H1 (cell line): ENCODE results near the gene BCL2L1. TPM values are rescaled to one million over a fixed set of nuclear protein-coding genes. Genes with fewer than 3 reads are reported as not detected.

Experiments used
- RFX5 ChIP-seq: IDR thresholded peaks from 2 replicates; pipeline ENCODE4 v1.6.1; 2011; ENCODE audit warnings: low read depth, low read length, improper control_type of control experiment, borderline replicate concordance
- SP2 ChIP-seq: IDR thresholded peaks from 2 replicates; pipeline ENCODE4 v1.6.1; 2012; ENCODE audit warnings: mild to moderate bottlenecking, low read length, inconsistent platforms
- TEAD4 ChIP-seq: IDR thresholded peaks from 2 replicates; pipeline ENCODE4 v1.6.1; 2012; ENCODE audit warnings: low read depth, low read length, inconsistent platforms, mixed read lengths
- polyA plus RNA-seq, 7 experiments: library from polyadenylated mRNA; depleted of rRNA in 3 of 7; stranded (reverse) in 5 of 7; unstranded in 2 of 7; fragments of >200 nt in 5 of 7; fragments of 200-250 nt in 2 of 7; gene quantifications; 1 replicate in 5 of 7; 2 replicates in 1 of 7; 4 replicates in 1 of 7; pipeline versions ENCODE4 v1.2.1 to v1.2.3, GENCODE V29; 2011 to 2013; ENCODE audit warnings: missing spikeins in 2 of 7, mixed read lengths in 2 of 7
- total RNA-seq: library from RNA; stranded (reverse); fragmentation: NEBNext Ultra II Directional; extraction: Animal tissue kit (Norgen Biotek cat#: 25700); gene quantifications from 2 replicates; pipeline ENCODE4 v1.2.1, GENCODE V29; 2021

The BCL2L1 gene
- total and polyA plus RNA-seq, 2 of the 8 experiments (the other 6 are each of a cell fraction or from before 2014, with no cell fraction given), result 64.9 to 66.1 TPM

DNA sequence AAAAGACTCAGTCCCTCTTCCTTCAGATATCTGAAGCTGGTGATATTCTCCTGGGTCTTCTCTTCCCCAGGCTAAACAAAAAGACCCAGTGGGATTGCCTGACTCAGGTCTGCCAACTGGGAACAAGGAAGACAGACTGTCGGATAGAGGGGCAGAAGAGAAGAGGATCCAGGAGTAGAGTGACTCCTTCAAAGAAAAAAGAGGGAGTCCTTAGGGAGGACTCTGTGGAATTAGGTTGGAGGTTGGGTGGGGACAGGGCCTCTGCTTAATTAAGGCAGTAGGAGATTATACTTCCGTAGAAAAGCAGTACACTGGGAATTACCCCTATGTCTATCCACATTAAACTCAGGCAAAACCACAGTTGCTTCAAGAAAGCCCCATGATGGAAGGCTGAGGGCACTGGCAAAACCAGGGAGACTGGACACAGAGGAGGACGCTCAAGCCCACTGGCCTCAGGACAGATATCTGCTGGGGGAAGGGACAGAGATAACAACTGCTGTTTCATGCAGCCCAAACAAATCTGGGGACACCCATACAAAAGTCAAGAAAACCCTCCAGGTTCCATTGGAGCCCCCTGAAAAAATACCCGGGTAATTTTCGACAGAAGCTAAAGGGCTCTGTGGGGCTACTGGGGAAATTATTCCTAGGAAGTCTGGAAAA lies 5.7 kb downstream of the BCL2L1 start (continued):
- no peak for TF ChIP-seq RFX5
- no peak for TF ChIP-seq TEAD4
- no peak for TF ChIP-seq SP2
- TF ChIP-seq, all 59 proteins: peak for 0
